Right lobe of liver (tissue), 4 donors: ENCODE data around the gene TRPT1.

Source experiments
- POLR2A ChIP-seq: fragments of 450-650 bp; IDR thresholded peaks from one replicate; pipeline ENCODE4 v1.6.1; 2017; ENCODE audit warnings: antibody characterized with exemption, mild to moderate bottlenecking
- TF ChIP-seq, protein P1 (sequence below), 4 donors: fragments of 200-600 bp in 3 of 4; fragments of 450-650 bp in 1 of 4; IDR thresholded peaks; one replicate each; pipeline versions ENCODE4 v1.5.1 to v1.8.0; 2016 to 2022; ENCODE audit warnings: antibody characterized with exemption in 4 of 4, mild to moderate bottlenecking in 2 of 4
- donor health status: DM: no; HTN: no; CAD: no.
- donor health status: DM: no; HTN: no; CAD: no.
- donor health status: DM: no; HTN: yes; CAD: no.

DNA sequence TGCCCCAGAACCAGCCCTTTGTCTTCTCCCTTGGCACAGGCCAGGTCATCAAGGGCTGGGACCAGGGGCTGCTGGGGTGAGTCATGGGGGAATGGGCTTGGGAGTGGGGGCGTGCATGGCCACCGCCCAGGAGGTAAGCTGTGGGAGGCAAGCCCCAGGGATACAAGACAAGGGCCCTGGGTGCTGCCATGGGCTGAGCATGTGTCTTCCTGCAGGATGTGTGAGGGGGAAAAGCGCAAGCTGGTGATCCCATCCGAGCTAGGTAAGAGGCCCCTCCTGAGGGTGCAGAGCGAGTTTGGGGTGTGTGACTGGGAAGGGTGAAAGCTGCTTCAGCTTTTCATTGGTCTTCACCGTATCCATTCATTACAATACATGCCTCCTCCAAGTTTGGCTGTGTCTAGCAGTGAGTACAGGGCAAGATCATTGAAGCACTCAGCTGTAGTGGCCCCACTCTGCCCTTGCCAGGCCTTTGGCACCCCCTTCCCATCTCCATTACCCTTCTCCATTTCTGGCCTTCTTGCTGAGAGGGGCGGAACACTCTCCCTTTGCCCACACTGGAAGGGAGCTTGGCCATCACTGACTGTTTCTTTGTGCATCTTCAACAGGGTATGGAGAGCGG is 17.4 kb upstream of the TRPT1 start:
- TF ChIP-seq POLR2A, result no peak
- TF ChIP-seq, protein P1, sequence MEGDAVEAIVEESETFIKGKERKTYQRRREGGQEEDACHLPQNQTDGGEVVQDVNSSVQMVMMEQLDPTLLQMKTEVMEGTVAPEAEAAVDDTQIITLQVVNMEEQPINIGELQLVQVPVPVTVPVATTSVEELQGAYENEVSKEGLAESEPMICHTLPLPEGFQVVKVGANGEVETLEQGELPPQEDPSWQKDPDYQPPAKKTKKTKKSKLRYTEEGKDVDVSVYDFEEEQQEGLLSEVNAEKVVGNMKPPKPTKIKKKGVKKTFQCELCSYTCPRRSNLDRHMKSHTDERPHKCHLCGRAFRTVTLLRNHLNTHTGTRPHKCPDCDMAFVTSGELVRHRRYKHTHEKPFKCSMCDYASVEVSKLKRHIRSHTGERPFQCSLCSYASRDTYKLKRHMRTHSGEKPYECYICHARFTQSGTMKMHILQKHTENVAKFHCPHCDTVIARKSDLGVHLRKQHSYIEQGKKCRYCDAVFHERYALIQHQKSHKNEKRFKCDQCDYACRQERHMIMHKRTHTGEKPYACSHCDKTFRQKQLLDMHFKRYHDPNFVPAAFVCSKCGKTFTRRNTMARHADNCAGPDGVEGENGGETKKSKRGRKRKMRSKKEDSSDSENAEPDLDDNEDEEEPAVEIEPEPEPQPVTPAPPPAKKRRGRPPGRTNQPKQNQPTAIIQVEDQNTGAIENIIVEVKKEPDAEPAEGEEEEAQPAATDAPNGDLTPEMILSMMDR (IDR thresholded peaks at IDR 0.05), result no peak
